Measurements from ENCODE around the gene ADAMTS16. TPM values are rescaled to one million over a fixed set of nuclear protein-coding genes. Genes with fewer than 3 reads are reported as not detected.

ADAMTS16 gene
- total RNA-seq, 1 donor, result 0.27 TPM

GRCh38 chr5:5360941-5361520 is 220.9 kb downstream of the ADAMTS16 start:
- H3K4me3 ChIP-seq (ENCODE audit: low read depth, low read length), result no peak overlapping the region
- DNase-seq (ENCODE audit: low read depth), result no peak
- TF ChIP-seq CTCF (IDR thresholded peaks at IDR 0.05; ENCODE audit: insufficient read depth, low read length), result no peak

GRCh38 chr5:5363045-5363444 is 222.9 kb downstream of the ADAMTS16 start:
- H3K4me3 ChIP-seq (ENCODE audit: low read depth, low read length), result no peak overlapping the region
- no peak for DNase-seq (ENCODE audit: low read depth)
- TF ChIP-seq CTCF (IDR thresholded peaks at IDR 0.05; ENCODE audit: insufficient read depth, low read length), result no peak

DNA sequence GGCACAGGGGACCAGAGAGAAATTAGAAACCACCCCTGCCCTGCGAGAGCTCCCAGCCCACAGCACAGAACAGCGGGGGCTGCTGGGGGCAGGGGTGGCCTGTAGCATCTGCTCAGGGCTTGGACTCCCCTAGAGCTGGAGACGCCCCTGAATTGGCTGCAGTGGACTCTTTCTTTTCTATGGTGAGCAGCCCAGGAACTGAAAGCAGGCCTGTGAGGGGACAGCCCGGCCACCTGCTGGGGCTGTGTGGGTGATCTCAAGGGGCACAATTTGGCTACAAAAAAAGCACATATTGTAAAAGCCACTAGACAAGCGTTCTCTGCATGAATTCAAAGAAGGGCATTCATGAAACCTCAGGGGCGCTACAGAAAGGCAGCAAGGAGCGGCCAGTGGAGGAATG is 224.8 kb downstream of the ADAMTS16 start:
- no peak overlapping the region for H3K4me3 ChIP-seq (ENCODE audit: low read depth, low read length)
- DNase-seq (ENCODE audit: low read depth), result no peak
- no peak for TF ChIP-seq CTCF (IDR thresholded peaks at IDR 0.05; ENCODE audit: insufficient read depth, low read length)

GRCh38 chr5:5367739-5368138 is 227.6 kb downstream of the ADAMTS16 start:
- no peak for TF ChIP-seq CTCF (IDR thresholded peaks at IDR 0.05; ENCODE audit: insufficient read depth, low read length)
- H3K4me3 ChIP-seq (ENCODE audit: low read depth, low read length), result no peak overlapping the region
- DNase-seq (ENCODE audit: low read depth), result no peak

- H3K4me3 ChIP-seq (ENCODE audit: low read depth, low read length), result no peak overlapping the region
- DNase-seq (ENCODE audit: low read depth), result no peak
- TF ChIP-seq CTCF (IDR thresholded peaks at IDR 0.05; ENCODE audit: insufficient read depth, low read length), result no peak
Measured at GRCh38 chr5:5369051-5369605, 229.0 kb downstream of the ADAMTS16 start.

Small RNAs within 50 kb of the gene (small RNA-seq; reads per million reads assigned to genes)
- gene RN7SKP73, result not detected
